ENCODE results near the gene DDX39B.

DDX39B gene

GRCh38 chr6:31485055-31485454, 56.7 kb downstream of the DDX39B start:
- Histone ChIP-seq H3K9me3 (ENCODE audit: severe bottlenecking) (no peaks in the 10 kb centered on the region), H3K4me1 (ENCODE audit: insufficient read depth, poor library complexity, severe bottlenecking) (no peaks in the 10 kb centered on the region), H3K36me3 (ENCODE audit: low read depth) (no peaks in the 10 kb centered on the region), H3K27ac (ENCODE audit: poor library complexity, severe bottlenecking) (no peak overlapping the region), H3K27me3 (ENCODE audit: insufficient read depth, poor library complexity, severe bottlenecking) (no peaks in the 10 kb centered on the region), H3K4me3 (ENCODE audit: severe bottlenecking) (no peak overlapping the region)
- ATAC-seq (ENCODE audit: low read depth): no peak
- DNase-seq (ENCODE audit: low spot score): no peak
- no peak for TF ChIP-seq CTCF (IDR thresholded peaks at IDR 0.05; ENCODE audit: poor library complexity, severe bottlenecking)

GRCh38 chr6:31483392-31483791, 58.4 kb downstream of the DDX39B start:
- Histone ChIP-seq H3K4me3 (ENCODE audit: severe bottlenecking) (no peak overlapping the region), H3K27me3 (ENCODE audit: insufficient read depth, poor library complexity, severe bottlenecking) (no peaks in the 10 kb centered on the region), H3K9me3 (ENCODE audit: severe bottlenecking) (no peaks in the 10 kb centered on the region), H3K4me1 (ENCODE audit: insufficient read depth, poor library complexity, severe bottlenecking) (no peaks in the 10 kb centered on the region), H3K27ac (ENCODE audit: poor library complexity, severe bottlenecking) (no peak overlapping the region), H3K36me3 (ENCODE audit: low read depth) (no peaks in the 10 kb centered on the region)
- ATAC-seq (ENCODE audit: low read depth) (no peak), DNase-seq (ENCODE audit: low spot score) (no peak)
- TF ChIP-seq CTCF (IDR thresholded peaks at IDR 0.05; ENCODE audit: poor library complexity, severe bottlenecking): no peak

GRCh38 chr6:31480574-31480973, 61.2 kb downstream of the DDX39B start:
- no peak overlapping the region for H3K4me3 ChIP-seq (ENCODE audit: severe bottlenecking)
- no peak for TF ChIP-seq CTCF (IDR thresholded peaks at IDR 0.05; ENCODE audit: poor library complexity, severe bottlenecking)
- H3K4me1 ChIP-seq (ENCODE audit: insufficient read depth, poor library complexity, severe bottlenecking): no peaks in the 10 kb centered on the region
- H3K27ac ChIP-seq (ENCODE audit: poor library complexity, severe bottlenecking): no peak overlapping the region
- no peaks in the 10 kb centered on the region for H3K27me3 ChIP-seq (ENCODE audit: insufficient read depth, poor library complexity, severe bottlenecking)
- ATAC-seq (ENCODE audit: low read depth): no peak
- H3K36me3 ChIP-seq (ENCODE audit: low read depth): no peaks in the 10 kb centered on the region
- DNase-seq (ENCODE audit: low spot score): no peak
- H3K9me3 ChIP-seq (ENCODE audit: severe bottlenecking): no peaks in the 10 kb centered on the region

Measured in RWPE2 (cell line).